ENCODE measurements around the gene BRICD5. TPM values are rescaled to one million over a fixed set of nuclear protein-coding genes. Genes with fewer than 3 reads are reported as not detected.

Gene BRICD5
- total RNA-seq, 3 donors from 2014 or later = 6.4 to 8.2 (median 6.8) TPM

DNA sequence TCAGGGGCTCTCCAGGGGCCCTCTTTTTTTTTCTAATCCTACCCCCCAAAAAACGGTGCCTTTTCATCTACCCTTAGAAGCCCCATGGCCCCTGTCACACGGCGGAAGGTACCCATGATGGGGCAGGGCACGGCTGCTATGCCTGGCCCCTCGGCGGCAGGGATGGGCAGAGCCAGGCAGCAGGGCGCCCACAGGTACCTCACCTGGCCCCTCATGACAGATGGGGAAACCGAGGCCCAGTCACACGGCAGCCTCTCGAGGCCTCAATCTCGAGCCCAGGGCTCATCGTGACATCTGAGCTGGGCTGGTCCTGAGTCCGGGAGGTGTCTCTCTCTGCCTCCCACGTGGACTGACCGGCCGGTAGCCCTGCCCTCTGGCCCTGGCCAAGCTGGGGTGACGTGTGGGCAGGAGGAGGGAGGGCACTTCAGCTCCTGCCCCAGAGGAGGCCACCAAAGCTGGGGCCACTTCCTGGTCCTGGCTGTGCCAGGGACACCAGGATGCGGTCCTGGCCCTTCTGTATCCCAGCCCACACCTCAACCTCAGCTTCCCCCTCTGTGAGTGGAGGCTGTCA lies 43.5 kb downstream of the BRICD5 start:
- H3K4me1 Mint-ChIP-seq (ENCODE audit: low read depth) = peaks cover 3% of the 10 kb centered on the region
- DNase-seq = no peak
- ATAC-seq = no peak
- peaks cover 7% of the 10 kb centered on the region for H3K36me3 Mint-ChIP-seq (ENCODE audit: insufficient read depth)
- no peak overlapping the region for H3K4me3 Mint-ChIP-seq
- no peaks in the 10 kb centered on the region for H3K27me3 Mint-ChIP-seq (ENCODE audit: low read depth)
- no peaks in the 10 kb centered on the region for H3K9me3 Mint-ChIP-seq

DNA sequence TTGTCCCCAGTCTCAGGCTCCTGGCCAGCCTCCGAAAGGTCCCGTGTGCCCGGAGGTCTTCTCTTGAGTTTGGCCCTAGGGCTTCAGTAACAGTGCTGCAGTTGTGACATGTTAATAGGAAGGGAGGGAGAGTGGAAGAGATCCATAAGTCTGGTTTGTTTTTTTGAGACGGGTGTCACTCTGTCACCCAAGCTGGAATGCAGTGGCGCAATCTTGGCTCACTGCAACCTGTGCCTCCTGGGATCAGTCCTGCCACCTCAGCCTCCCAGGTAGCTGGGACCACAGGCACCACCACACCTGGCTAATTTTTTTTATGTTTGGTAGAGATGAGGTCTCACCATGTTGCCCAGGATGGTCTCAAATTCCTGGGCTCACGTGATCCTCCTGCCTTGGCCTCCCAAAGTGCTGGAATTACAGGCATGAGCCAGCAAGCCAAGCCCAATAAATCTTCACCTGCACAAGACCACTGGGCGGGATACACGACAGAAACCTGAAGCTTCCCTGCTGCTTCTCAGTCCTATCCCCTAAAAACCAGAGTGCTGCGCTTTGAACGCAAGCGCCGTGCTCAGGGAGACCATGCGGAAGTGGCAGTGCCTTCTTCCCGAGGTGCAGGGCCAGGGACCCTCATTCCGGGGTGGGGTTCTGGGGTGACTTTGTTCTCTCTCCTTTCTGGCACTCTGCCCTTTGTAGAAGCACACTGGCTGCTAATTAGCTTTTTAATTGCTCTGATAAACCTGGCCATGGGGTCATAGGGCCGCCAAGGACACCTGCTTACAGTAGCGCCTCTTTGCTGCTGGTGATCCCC lies 44.2 kb downstream of the BRICD5 start:
- Mint-ChIP-seq H3K27me3 (ENCODE audit: low read depth) (no peaks in the 10 kb centered on the region), H3K36me3 (ENCODE audit: insufficient read depth) (peaks cover 5% of the 10 kb centered on the region), H3K4me3 (no peak overlapping the region), H3K4me1 (ENCODE audit: low read depth) (peaks cover 3% of the 10 kb centered on the region), H3K9me3 (no peaks in the 10 kb centered on the region)
- ATAC-seq (no peak), DNase-seq (no peak)

DNA sequence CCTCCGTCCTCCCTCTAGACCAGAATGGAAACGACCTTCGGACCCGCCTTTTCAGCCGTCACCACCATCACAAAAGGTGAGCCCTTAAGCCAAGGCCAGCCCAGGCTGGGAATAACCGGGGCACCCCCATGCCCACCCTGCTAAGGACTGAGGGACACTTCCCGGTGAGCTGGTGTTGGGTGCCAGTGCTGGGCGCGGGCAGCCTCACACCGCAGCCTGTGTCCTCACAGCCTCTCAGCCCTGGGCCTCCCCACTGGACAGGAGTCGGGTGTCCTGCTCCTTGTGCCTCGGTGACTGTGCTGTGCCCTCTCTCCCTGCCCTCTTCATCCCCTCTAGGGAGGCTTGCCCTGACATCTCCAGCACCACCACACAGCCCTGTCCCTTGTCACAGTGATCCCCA lies 44.8 kb downstream of the BRICD5 start:
- ATAC-seq (no peak), DNase-seq (no peak)
- peaks cover 5% of the 10 kb centered on the region for H3K36me3 Mint-ChIP-seq (ENCODE audit: insufficient read depth)
- H3K9me3 Mint-ChIP-seq = no peaks in the 10 kb centered on the region
- no peak overlapping the region for H3K4me3 Mint-ChIP-seq
- H3K4me1 Mint-ChIP-seq (ENCODE audit: low read depth) = peaks cover 3% of the 10 kb centered on the region
- H3K27me3 Mint-ChIP-seq (ENCODE audit: low read depth) = no peaks in the 10 kb centered on the region

DNA sequence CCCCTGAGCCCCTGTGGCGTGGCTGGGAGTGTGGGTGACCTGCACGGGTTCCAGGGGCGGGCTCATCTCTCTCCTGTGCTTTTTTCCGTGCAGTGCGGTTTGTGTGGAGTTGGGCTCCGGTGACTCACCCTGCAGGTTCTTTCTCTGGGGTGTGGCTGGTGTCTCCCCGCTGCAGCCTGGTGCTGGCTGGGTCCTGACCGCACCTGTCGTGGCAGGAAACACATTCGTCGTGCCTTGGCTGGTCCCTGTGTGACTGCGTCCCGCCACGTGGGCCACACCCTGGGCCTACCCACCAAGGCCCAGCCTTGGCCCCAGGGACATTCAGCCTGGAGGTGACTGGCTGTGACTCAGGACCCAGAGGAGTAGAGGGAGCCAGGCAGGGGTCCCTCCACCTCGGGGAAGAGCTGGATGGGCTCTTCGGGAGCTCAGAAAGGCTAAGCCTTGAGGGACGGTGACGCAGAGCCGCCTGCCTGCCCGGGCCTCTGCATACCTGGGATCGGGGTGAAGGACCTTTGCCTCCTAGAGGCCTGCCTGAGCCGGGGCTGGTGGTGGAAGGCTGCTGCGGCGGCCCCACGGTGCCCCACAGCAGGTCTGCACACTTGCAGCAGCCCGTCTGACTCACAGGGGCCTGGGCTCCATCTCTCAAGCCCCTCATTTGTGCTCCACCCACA lies 47.3 kb downstream of the BRICD5 start:
- peak; percentile 30 to 42 for ATAC-seq
- peaks cover 4% of the 10 kb centered on the region for H3K36me3 Mint-ChIP-seq (ENCODE audit: insufficient read depth)
- no peaks in the 10 kb centered on the region for H3K9me3 Mint-ChIP-seq
- peaks cover 3% of the 10 kb centered on the region for H3K4me1 Mint-ChIP-seq (ENCODE audit: low read depth)
- no peak for DNase-seq
- no peak overlapping the region for H3K4me3 Mint-ChIP-seq
- no peaks in the 10 kb centered on the region for H3K27me3 Mint-ChIP-seq (ENCODE audit: low read depth)

DNA sequence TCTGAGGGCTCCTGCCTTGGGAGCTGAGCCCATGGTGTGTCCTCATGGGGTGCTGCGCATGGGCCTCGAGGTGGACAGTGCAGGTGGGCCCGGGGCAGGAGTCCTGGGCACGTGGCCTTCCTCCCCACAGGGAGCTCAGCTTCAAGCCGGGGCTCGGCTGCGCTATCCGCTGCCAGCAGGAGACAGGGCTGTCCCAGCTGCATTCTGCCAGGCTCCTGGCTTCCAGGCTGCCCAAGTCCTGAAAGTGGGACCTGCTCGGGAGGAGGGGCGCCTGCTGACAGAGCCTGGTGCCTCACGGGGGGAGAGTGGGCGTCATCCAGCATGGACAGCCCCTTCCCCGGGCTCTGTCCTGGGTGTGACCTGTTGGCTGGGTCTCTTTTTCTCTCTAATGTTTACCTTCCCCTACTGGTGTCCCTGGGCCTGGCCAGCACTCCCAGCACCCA lies 48.0 kb downstream of the BRICD5 start:
- Mint-ChIP-seq H3K9me3 (no peaks in the 10 kb centered on the region), H3K36me3 (ENCODE audit: insufficient read depth) (peaks cover 2% of the 10 kb centered on the region), H3K4me3 (no peak overlapping the region), H3K4me1 (ENCODE audit: low read depth) (peaks cover 7% of the 10 kb centered on the region), H3K27me3 (ENCODE audit: low read depth) (no peaks in the 10 kb centered on the region)
- DNase-seq (no peak), ATAC-seq (peak in 1 of 2 donors; percentile 15)

DNA sequence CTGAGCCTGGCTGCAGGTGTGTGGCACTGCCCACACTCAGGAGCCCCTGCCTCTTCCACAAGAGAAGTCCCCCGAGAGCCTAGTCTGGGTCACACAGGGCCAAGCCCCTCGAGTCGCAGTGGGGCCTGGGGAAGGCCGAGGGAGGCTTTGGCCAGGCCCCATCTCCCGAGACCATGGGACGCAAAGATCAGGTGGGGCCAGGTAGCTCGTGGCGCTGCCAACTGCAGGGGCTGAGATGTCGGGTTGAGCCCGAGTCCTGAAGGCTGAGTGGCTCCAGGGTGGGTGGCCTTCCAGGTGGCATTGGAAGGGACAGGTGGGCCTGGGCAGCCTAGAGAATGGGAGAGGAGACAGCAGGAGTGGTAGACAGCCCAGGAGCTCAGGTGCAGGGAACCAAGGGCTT lies 48.8 kb downstream of the BRICD5 start:
- Mint-ChIP-seq H3K4me3 (no peak overlapping the region), H3K4me1 (ENCODE audit: low read depth) (peaks cover 14% of the 10 kb centered on the region), H3K27me3 (ENCODE audit: low read depth) (no peaks in the 10 kb centered on the region), H3K36me3 (ENCODE audit: insufficient read depth) (peaks cover 2% of the 10 kb centered on the region), H3K9me3 (no peaks in the 10 kb centered on the region)
- DNase-seq = no peak
- no peak for ATAC-seq

DNA sequence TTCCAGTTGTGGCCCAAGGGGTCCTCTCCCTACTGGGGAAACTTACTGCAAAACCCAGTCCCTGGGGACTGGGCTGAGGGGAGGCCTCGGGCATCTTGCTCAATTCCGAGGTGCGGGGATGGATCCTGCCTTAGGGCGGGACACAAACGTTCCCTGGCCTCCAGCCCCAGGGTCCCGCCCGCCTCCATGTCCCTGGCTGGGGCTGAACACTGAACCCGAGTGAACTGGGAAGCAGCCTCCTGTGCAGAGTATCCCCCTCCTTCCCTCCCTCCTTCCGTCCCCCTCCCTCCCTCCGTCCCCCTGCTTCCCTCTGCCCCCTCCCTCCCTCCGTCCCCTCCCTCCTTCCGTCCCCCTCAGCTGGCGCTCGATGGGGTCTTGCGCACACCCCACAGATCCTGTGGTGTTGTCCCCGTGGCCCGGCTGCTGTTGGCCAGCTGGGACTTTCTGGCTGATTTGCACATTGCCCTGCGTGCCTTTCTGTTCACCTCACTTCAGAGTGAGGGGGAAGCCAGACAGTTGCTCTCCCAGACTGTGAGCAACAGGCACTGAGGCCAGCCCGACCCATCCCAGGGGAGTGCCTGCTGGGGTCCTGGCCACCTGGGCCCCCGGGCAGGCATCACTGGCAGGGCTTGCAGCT lies 49.6 kb downstream of the BRICD5 start:
- no peaks in the 10 kb centered on the region for H3K27me3 Mint-ChIP-seq (ENCODE audit: low read depth)
- H3K9me3 Mint-ChIP-seq = no peaks in the 10 kb centered on the region
- no peak for DNase-seq
- no peak for ATAC-seq
- peaks cover 21% of the 10 kb centered on the region for H3K4me1 Mint-ChIP-seq (ENCODE audit: low read depth)
- H3K36me3 Mint-ChIP-seq (ENCODE audit: insufficient read depth) = peaks cover under 1% of the 10 kb centered on the region
- no peak overlapping the region for H3K4me3 Mint-ChIP-seq

Other genes starting within 250 kb of the BRICD5 start
- gene RPS2, start 246.0 kb downstream of the BRICD5 start, total RNA-seq = 1,000 to 10,000 TPM; 5,588 to 5,699 (median 5,621) TPM
- under 1 TPM in 2 of 3 donors, not detected in 1; 0.40 to 0.42 TPM for gene RNF151, start 244.0 kb downstream of the BRICD5 start, total RNA-seq
- gene TBL3, start 238.8 kb downstream of the BRICD5 start, total RNA-seq = 100 to 1,000 TPM; 146 to 159 (median 156) TPM
- under 1 TPM in 1 of 3 donors, not detected in 2; 0.35 TPM for gene NOXO1, start 229.4 kb downstream of the BRICD5 start, total RNA-seq
- 10 to 100 TPM; 34.9 to 50.0 (median 47.2) TPM for gene GFER, start 226.7 kb downstream of the BRICD5 start, total RNA-seq
- gene SYNGR3, start 220.9 kb downstream of the BRICD5 start, total RNA-seq = 1 to 10 TPM; 2.7 to 4.3 (median 3.5) TPM
- gene ZNF598, start 201.0 kb downstream of the BRICD5 start, total RNA-seq = 100 to 1,000 TPM; 118 to 127 (median 126) TPM
- 10 to 100 TPM in 2 of 3 donors, 1 to 10 TPM in 1; 9.2 to 19.0 (median 13.1) TPM for gene NPW, start 191.1 kb downstream of the BRICD5 start, total RNA-seq
- gene NHERF2, start 184.0 kb downstream of the BRICD5 start, total RNA-seq = 1 to 10 TPM; 2.0 to 4.4 (median 2.0) TPM
- 10 to 100 TPM; 30.5 to 43.5 (median 34.8) TPM for gene NTHL1, start 163.0 kb downstream of the BRICD5 start, total RNA-seq
- 10 to 100 TPM; 87.6 to 98.0 (median 94.5) TPM for gene TSC2, start 162.9 kb downstream of the BRICD5 start, total RNA-seq
- 100 to 1,000 TPM; 100 to 118 (median 104) TPM for gene PKD1, start 75.0 kb downstream of the BRICD5 start, total RNA-seq
- gene RAB26, start 62.2 kb downstream of the BRICD5 start, total RNA-seq = not detected
- 100 to 1,000 TPM in 2 of 3 donors, 10 to 100 TPM in 1; 95.6 to 110 (median 102) TPM for gene TRAF7, start 55.1 kb downstream of the BRICD5 start, total RNA-seq
- 1 to 10 TPM in 1 of 3 donors, under 1 TPM in 2; 0.14 to 1.5 (median 0.34) TPM for gene CASKIN1, start 14.3 kb downstream of the BRICD5 start, total RNA-seq
- gene MLST8, start 5.4 kb downstream of the BRICD5 start, total RNA-seq = 10 to 100 TPM; 73.6 to 88.0 (median 84.8) TPM
- 10 to 100 TPM; 25.8 to 27.9 (median 27.2) TPM for gene PGP, start 4.0 kb upstream of the BRICD5 start, total RNA-seq
- 10 to 100 TPM; 44.3 to 48.7 (median 45.3) TPM for gene E4F1, start 12.7 kb upstream of the BRICD5 start, total RNA-seq
- 1 to 10 TPM in 1 of 3 donors, under 1 TPM in 2; 0.52 to 1.1 (median 0.86) TPM for gene DNASE1L2, start 25.6 kb upstream of the BRICD5 start, total RNA-seq
- 10 to 100 TPM; 21.6 to 23.8 (median 22.5) TPM for gene ECI1, start 40.7 kb upstream of the BRICD5 start, total RNA-seq
- gene RNPS1, start 57.3 kb upstream of the BRICD5 start, total RNA-seq = 100 to 1,000 TPM; 412 to 481 (median 413) TPM
- gene ABCA3, start 129.9 kb upstream of the BRICD5 start, total RNA-seq = 1 to 10 TPM; 2.4 to 3.7 (median 2.7) TPM
- gene CCNF, start 218.6 kb upstream of the BRICD5 start, total RNA-seq = 1 to 10 TPM; 6.7 to 7.5 (median 7.4) TPM
- gene TEDC2, start 249.2 kb upstream of the BRICD5 start, total RNA-seq = 10 to 100 TPM; 26.0 to 37.5 (median 32.7) TPM

All from activated T-cell treated with anti-CD3 and anti-CD28 coated beads, Interleukin-2, amount 50 U/mL, for 4 hours (primary cell).